NCI-H2171 (cell line): ENCODE measurements around the gene RPS6KA4.

Experiments
- DNase-seq: peaks from one replicate; lab custom pipeline; 2025; lab: John Stamatoyannopoulos, UW

Gene RPS6KA4

DNA sequence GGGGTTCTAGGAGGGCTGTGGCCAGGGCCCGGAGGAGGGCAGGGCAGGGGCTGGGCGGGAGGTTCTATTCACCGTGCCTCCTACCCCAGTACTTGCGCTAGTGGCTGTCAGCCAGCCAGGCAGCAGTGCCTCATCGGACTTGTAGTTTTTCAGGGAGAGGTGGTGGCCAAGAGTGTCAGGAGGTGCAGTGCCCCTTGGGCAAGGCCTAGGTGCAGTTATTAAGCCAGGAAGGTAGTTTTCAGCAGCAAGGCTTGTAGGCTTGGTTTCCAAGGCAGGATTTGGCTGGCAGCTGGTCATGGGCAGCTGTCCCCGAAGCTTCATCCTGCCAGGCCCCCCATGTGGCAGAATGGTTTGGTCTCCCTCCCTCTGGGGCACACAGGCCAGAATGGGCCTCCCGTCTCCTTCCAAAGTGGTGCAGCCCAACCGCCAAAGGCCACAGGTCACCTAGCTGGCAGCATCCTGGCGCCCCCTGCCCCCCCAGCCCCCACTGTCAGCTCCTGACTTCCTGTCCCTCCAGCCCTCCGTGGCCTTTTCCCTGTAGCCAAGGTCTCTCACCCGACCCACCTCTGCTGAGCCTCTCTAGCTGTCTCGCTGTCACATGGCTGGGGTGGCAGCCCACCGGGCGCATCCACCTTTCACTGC is 10.5 kb upstream of the RPS6KA4 start:
- no peak for DNase-seq

DNA sequence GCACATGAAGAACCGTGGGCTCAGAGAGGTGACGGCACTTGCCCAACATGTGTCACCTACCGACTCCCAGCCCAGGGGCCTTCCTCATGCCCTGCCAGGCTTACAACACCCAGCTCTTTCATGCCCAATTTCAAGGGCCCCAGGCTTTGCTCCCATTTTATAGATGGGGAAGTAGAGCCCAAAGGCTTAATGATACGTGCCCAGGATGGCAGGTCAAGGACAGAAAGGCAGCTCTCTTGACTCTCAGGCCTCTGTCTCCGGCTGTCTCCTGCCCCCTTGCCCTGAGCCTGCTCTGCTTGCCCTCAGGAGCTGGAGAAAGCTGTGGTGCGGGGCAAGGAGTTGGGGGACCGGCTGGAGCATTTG is 10.0 kb upstream of the RPS6KA4 start:
- DNase-seq, result no peak

DNA sequence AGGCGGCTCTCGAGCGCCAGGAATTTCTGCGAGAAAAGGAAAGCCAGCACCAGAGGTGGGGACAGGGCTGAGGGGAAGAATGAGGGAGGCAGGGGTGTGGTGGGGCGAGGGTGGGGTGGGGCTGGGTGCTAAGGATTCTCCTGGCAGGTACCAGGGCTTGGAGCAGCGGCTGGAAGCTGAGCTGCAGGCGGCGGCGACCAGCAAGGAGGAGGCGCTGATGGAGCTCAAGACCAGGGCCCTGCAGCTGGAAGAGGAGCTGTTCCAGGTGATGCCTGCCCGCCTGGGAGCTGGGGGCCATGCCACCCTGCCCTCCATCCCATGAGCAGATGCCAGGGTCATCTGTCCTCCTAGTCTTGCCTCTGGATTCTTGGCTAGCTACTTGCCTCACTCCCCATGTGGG is 9.6 kb upstream of the RPS6KA4 start:
- DNase-seq, result no peak

DNA sequence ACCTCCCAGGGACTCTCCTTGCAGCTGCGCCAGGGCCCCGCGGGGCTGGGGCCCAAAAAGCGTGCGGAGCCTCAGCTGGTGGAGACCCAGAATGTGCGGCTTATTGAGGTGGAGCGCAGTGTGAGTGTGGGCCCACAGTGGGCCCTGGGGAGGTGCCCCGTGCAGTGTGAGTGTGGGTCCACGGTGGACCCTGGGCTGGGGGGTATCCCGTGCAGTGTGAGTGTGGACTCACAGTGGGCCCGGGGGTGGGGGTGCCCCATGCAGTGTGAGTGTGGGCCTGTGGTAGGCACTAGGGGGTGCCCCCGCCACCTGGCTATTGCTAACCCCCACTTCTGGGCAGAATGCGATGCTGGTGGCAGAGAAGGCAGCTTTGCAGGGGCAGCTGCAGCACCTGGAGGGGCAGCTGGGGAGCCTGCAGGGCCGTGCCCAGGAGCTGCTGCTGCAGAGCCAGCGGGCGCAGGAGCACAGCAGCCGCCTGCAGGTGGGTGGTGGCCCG is 7.8 kb upstream of the RPS6KA4 start:
- no peak for DNase-seq

DNA sequence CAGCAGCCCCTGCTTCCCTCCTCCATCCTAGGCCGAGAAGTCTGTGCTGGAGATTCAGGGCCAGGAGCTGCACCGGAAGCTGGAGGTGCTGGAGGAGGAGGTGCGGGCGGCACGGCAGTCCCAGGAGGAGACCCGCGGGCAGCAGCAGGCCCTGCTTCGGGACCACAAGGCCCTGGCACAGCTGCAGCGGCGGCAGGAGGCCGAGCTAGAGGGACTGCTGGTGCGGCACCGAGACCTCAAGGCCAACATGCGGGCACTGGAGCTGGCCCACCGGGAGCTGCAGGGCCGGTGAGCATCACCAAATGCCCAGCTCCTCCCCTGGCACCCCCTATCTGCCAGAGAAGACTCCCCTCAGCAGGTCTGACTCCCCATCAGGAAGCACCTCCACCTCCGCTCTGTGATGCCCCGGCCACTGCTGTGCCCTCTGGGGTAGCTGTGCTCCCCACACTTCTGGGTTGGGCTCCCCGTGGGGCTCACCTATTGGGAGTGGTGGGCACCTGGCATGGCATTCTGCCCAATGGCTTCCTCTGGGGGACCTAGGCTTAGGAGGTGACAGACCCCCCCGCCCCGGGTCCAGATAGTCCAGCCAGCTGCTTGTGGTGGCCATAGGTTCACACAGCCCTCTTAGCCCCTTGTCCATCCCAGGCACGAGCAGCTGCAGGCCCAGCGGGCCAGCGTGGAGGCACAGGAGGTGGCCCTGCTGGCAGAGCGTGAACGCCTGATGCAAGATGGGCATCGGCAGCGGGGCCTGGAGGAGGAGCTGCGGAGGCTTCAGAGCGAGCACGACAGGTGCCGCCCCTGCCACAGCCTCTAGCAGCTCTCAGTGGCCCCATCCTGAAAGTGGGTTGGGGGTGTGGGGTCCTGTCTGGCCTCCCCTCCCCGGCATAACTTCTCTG is 6.6 kb upstream of the RPS6KA4 start:
- DNase-seq, result no peak

DNA sequence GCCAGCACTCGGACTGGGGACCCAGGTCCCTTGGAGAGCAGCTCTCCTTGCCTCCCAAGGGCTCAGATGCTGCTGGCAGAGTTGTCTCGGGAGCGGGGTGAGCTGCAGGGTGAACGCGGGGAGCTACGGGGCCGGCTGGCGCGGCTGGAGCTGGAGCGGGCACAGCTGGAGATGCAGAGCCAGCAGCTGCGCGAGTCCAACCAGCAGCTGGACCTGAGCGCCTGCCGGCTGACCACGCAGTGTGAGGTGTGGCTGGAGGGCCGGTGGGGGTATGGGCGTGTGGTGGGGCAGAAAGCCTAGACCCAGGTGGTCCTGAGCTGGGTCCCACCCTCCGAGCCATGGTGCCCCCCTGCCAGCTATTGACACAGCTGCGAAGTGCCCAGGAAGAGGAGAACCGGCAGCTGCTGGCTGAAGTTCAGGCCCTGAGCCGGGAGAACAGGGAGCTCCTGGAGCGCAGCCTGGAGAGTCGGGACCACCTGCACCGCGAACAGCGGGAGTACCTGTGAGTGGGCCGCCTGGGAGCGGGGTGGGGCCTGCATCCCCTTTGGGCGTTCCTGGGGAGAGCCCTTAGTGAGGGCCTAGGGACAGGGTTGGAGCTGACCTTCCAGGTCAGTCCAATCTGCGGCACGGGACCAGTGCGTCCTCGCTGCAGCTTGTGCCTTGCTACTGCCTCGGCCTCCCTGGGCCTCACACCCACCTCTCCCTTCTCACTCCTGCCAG is 5.8 kb upstream of the RPS6KA4 start:
- DNase-seq, result no peak

DNA sequence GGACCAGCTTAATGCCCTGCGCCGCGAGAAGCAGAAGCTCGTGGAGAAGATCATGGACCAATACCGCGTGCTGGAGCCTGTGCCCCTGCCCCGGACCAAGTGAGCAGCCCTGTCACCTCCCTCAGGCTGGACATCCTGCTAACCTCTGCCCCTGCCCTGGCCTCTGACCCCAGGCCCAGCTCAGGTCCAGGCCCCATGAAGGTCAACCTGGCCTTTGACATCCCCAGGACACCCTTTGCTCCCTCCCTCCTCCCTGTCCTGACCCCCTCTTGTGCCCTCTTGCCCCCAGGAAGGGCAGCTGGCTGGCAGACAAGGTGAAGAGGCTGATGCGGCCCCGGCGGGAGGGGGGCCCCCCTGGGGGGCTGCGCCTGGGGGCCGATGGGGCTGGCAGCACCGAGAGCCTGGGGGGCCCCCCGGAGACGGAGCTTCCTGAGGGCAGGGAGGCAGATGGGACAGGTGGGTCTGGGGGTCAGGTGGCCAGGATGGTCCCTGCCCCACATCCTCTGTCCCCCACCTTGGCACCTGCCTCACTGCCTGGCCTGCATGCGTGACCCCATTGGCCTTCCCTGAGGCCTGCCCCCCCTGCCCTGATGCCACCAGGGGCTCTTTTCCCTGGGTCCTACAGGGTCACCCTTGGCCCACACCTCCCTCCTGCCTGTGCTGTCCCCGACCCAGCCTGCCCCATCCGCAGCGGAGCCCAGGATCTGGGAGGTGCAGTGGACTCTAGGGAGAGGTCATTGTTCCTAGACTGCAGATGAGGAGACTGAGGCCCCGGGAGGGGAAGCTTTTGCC is 5.1 kb upstream of the RPS6KA4 start:
- DNase-seq, result no peak

DNA sequence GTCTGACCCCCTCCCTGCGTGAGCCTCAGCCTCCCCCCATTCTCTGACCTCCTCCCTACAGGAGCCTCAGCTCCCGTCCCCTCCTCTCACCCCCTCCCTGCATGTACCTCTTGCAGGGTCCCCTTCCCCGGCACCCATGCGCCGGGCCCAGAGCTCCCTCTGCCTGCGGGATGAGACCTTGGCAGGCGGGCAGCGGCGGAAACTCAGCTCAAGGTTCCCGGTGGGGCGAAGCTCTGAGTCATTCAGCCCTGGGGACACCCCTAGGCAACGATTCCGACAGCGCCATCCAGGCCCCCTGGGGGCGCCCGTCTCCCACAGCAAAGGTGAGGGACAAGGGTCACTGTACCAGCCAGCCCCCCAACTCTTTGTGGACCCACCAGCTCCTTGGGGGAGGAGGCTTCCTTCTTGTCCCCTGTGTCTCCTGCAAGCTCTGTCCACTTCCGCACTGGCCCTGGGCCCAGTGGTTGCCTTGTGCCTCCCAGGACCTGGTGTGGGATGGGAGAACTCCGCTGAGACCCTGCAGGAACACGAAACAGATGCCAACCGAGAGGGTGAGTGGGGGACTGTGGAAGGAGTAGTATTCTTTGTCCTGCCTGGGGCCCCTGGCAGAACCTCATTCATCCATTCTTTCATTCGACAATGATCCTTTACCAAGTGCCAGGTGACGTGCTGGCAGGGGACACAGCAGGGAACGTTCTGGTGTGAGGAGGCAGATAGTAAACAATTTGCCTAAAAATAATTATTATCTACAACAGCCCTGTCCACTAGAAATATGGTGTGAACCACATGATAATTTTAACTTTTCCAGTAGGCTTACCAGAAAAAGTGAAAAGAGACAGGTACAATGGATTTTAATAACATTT is 3.7 kb upstream of the RPS6KA4 start:
- peak; percentile 81 for DNase-seq

DNA sequence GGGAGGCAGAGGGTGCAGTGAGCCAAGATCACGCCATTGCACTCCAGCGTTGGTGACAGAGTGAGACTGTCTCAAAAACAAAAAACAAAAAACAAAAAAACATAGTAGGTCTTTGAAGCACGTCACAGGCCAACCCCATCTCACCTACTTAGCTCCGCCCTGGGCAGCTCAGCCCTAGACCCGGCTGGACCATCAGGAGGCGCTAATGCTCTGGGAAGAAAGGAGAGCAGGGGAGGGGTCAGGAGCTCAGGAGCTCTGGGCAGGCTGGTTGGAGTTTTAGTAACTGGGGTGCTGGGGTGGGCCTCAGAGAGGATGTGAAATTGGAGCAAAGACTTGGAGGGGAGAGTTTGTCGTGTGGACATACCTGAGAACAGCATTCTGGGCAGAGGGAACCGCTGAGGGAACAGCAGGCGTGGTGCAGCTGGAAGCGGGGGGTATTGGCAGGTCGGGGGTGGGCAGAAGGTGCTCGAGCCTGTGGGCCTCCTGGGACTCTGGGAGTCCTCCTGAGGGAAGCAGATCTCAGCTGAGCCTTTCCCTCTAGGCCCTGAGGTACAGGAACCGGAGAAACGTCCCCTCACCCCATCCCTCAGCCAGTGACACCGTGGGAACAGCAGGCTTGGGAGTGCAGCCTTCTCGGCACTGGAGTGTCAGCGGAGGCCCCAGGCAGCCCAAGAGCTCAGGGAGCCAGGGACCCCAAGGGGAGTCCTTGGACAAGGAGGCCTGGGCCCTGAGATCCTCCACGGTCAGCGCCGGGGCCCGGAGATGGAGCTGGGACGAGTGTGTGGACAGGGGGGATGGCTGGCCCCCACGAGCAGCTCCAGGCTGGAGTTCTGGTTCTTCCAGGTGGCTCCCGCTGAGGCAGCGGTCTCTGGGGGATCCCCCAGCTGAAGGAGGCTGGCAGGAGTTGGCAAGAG is 2.2 kb upstream of the RPS6KA4 start:
- no peak for DNase-seq

DNA sequence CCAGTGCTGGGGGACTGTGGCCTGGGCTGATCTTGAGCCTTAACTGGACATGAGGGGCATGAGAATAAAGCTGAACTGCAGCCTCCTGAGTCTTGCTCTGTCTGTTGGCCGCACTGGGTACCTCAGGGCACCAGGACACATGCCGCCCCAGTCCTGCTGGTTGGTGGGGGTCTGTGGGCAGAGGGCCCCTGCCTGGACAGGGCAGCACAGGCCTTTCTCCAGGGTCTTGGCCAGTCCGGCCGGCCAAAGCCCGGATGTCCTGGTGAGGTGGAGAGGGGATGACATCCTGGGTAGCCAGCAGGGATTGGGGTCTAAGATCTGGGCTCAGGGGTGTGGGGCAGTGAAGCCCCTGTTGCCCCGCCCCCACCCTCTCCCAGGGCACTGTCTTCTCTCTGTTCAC is 1.5 kb upstream of the RPS6KA4 start:
- no peak for DNase-seq

DNA sequence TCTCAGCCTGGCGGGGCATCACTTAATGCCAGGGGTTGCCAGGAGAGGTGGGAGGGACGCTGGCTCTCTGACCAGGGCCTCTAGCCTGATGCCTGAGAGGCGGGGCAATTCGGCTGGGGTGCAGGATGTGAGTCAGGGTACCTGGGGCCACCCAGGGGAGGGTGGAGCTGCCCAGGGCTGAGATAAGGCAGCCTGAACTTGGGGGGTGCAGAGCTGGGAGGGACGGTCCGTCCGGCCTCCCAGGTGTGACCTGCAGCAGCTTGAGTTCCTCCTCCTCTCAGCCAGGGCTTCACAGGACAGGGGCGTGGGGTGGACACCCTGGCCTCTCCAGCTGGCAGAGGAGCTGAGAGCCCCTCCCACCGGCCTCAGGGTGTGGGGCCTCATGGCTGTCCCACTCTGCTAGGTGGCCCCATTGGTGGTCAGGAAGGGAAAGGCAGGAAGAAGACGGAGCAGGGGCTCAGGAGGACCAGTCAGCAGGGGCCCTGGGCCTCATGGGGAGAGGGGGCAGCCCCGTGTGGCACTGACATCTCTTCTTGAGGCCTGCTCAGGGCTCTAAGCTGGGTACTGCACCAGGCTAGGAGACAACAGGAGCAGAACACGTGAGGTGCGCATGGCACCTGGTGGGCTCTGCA is 942 bp upstream of the RPS6KA4 start:
- no peak for DNase-seq

DNA sequence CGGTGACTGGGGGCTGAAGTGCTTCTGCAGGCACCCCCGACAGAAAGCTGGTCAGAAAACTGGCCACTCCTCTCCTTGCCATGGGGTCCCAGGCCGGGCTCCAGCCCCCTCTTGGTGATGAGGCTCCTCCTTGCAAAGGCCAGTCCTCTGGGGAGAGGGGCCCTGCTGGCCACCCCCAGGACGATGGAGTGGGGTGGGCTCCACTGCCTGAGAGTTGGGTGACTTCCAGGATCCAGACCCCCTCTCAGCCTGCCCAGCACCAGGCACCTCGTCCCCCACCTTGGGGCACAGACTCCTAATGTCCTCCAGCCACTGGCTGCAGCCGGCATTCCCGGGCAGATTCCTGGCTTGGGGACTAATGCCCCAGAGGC is 441 bp upstream of the RPS6KA4 start:
- no peak for DNase-seq

DNA sequence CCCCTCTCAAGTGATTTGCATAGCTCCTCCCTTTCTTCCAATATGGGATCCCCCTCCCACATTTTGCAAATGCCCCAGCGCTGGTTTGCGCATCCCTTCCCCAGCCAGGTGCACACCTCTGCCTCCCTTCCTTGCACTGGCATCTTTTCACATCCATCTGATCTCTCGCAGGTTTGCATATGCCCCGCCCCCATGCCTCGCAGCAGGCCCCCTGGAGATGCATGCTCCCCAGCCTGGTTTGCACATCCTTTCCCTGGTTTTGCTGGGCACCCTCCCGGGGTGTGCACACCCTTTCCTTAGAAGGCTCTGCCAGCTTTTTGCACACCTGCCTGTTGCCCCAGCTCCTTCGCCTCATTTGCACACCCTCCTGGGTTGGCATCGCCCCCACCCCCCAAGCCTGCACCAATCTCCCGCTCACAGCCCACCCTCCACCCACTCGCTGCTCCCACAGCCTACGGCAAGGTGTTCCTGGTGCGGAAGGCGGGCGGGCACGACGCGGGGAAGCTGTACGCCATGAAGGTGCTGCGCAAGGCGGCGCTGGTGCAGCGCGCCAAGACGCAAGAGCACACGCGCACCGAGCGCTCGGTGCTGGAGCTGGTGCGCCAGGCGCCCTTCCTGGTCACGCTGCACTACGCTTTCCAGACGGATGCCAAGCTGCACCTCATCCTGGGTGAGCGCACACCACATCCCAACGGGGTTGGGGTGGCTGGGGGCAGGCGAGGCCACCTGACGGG is 917 bp downstream of the RPS6KA4 start:
- DNase-seq, result no peak

DNA sequence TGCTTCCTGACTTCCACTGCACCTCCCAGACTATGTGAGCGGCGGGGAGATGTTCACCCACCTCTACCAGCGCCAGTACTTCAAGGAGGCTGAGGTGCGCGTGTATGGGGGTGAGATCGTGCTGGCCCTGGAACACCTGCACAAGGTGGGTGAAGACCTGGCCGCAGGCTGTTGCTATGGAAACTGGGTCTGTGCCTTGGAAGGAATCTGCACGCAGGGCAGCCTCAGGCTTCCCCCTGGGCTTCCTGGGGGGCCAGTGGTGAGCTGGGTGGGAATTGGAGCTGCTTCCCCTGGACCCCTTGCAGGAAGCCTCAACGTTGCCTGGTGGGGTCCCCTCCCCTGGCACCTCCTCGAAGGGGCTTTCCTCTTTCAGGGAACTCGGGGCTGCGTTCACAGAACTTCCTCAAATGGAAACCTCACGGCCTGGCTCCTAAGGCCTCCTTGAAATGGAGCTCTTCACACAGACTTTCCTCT is 1.5 kb downstream of the RPS6KA4 start:
- DNase-seq, result no peak

DNA sequence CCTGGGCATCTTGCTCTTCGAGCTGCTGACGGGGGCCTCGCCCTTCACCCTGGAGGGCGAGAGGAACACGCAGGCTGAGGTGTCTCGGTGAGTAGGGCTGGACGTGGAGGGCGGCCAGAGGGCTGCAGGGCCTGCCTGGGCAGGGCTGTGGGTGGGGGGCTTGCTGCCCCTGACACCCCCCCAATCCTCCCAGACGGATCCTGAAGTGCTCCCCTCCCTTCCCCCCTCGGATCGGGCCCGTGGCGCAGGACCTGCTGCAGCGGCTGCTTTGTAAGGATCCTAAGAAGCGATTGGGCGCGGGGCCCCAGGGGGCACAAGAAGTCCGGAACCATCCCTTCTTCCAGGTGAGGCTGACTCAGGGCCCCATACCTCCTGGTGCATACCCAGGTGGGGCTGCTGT is 2.7 kb downstream of the RPS6KA4 start:
- no peak for DNase-seq

DNA sequence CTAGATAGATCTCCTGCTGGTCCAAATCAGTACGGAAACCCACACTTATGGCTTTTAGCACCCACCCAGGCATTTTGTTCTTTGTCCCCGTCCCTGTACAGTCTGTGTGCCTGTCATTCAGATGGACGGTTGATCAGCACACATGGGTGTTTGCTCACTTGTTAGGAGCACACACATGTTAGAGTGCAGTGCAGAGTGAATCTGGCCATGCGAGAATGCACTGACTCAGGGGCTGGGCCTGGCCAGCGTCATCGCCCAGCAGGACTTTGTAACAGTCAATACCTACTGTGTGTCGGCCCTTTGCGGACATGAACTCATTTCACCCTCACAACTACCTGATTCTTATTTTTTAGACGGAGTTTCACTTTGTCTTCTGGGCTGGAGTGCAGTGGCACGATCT is 3.4 kb downstream of the RPS6KA4 start:
- no peak for DNase-seq

DNA sequence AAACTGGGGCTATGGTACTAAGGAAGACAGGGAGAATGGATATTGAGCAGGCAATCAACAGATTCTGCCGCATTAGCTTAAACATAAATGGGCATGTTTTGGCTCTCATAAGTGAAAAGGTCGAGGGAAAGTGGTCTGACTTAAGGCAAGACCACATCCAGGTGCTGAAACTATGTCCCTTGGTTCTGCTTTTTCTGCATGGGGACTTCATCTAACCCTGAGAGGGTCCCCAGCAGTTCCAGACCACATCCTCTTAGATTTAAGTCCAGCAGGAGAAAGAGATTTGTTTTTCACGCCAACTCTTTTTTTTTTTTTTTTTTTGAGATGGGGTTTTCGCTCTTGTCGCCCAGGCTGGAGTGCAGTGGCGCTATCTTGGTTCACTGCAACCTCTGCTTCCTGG is 5.5 kb downstream of the RPS6KA4 start:
- no peak for DNase-seq

DNA sequence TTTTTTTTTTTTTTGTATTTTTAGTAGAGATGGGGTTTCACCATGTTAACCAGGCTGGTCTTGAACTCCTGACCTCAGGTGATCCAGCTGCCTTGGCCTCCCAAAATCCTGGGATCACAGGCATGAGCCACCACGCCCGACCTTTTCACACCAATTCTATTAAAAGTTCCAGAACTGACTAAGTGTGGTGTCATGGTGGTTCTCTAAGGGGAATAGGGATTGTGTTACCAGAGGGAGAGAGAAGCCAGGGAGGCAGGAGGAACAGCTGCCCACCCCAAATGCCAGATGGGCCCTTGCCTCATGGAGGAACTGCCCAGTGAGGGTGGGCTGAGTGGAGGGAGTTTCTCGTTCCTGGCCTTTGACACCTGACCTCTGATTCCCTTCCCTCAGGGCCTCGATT is 5.9 kb downstream of the RPS6KA4 start:
- DNase-seq, result no peak

DNA sequence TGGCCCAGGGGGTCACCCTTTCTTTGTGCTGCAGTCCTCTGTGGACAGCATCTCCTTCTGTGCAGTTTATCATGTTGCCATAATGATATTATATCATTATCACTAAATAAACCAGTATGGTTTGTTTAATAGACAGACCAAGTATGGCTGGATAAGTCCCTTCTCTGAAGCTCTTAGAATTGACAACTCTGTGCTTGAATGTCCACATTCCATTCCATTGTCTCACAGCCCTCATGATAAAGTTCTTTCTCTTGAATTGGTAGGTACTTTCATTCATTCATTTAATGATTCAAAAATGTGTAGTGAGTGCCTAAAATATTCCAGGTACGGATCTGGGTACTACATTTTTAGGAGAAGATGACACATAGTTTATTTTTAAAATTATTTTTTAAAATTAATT is 7.8 kb downstream of the RPS6KA4 start:
- no peak for DNase-seq
